SKM-1 treated with dmso at 0.1 percent for 144 hours (cell line): ENCODE measurements around the gene TAPBP.
"Not testable (repeated sequence)": the region's sequence is repeated elsewhere in the genome, so short reads cannot be mapped to it uniquely, and the experiment has no call there.

Source experiments
- DNase-seq: peaks from one replicate; lab custom pipeline; 2025; ENCODE audit not compliant: unreplicated experiment; lab: John Stamatoyannopoulos, UW

TAPBP gene

GRCh38 chr6:33277663-33278391 is 36.1 kb downstream of the TAPBP start:
- DNase-seq: no peak

GRCh38 chr6:33276864-33277662 is 36.8 kb downstream of the TAPBP start, which contains the start of gene B3GALT4:
TSS of gene B3GALT4 (plus strand) at chr6:33277123. CDS start at chr6:33277420, 297 bp downstream.
- DNase-seq: no peak

GRCh38 chr6:33276581-33276863 is 37.4 kb downstream of the TAPBP start:
- DNase-seq: no peak

GRCh38 chr6:33275795-33276580 is 37.9 kb downstream of the TAPBP start:
- DNase-seq: not testable (repeated sequence)

- no peak for DNase-seq
Observed at GRCh38 chr6:33273924-33274902, 39.7 kb downstream of the TAPBP start.

GRCh38 chr6:33273129-33273923 is 40.6 kb downstream of the TAPBP start:
- no peak for DNase-seq

- no peak for DNase-seq
Observed at GRCh38 chr6:33272275-33273128, 41.4 kb downstream of the TAPBP start.

GRCh38 chr6:33271468-33272274 is 42.2 kb downstream of the TAPBP start, which contains the start of the genes RPS18 and VPS52:
TSS of gene RPS18 (plus strand) at chr6:33272075. CDS start at chr6:33272120, 45 bp downstream.
TSS of gene VPS52 (minus strand) at chr6:33271876. CDS start at chr6:33271675, 201 bp downstream.
- peak; percentile 94 for DNase-seq

GRCh38 chr6:33271117-33271467 is 42.8 kb downstream of the TAPBP start:
- DNase-seq: no peak

- DNase-seq: no peak
Observed at GRCh38 chr6:33264015-33264414, 49.9 kb downstream of the TAPBP start.

- not testable (repeated sequence) for DNase-seq
Observed at GRCh38 chr6:33262490-33262889, 51.4 kb downstream of the TAPBP start.

GRCh38 chr6:33259032-33259431 is 54.8 kb downstream of the TAPBP start:
- no peak for DNase-seq

GRCh38 chr6:33254591-33254990 is 59.3 kb downstream of the TAPBP start:
- no peak for DNase-seq

- DNase-seq: no peak
Observed at GRCh38 chr6:33252759-33253158, 61.1 kb downstream of the TAPBP start.

- no peak for DNase-seq
Observed at GRCh38 chr6:33251395-33252012, 62.4 kb downstream of the TAPBP start.

GRCh38 chr6:33250731-33251130 is 63.1 kb downstream of the TAPBP start:
- no peak for DNase-seq
